Left cardiac atrium (tissue), 4 donors: ENCODE results near the gene NEURL1. TPM values are rescaled to one million over a fixed set of nuclear protein-coding genes. Genes with fewer than 3 reads are reported as not detected.
A peak's percentile ranks its signal among the peaks of the same experiment; 100 is the strongest.

Source experiments
- ATAC-seq, 2 donors: fragments of 200-7000 bp; cut with Tn5 transposase; one replicate each; pipeline ENCODE4 v1.9.1; 2020; ENCODE audit warnings: mild to moderate bottlenecking in 2 of 2, moderate library complexity in 2 of 2
- DNase-seq: peaks from one replicate; pipeline ENCODE4 v3.0.0-alpha.2; 2020
- intact Hi-C, 2 donors: fragments of 100-400 bp; cut with DNase I; formaldehyde crosslinking; loops; one replicate each; pipeline versions ENCODE4 v1.14.1 to v1.15.1; 2022 to 2023
- long read RNA-seq: library from polyadenylated mRNA; unstranded; transcript quantifications from one replicate; pipeline ENCODE4 v2.0.0, GENCODE V29; 2021
- total RNA-seq, 2 donors: library from RNA; stranded (reverse); fragmentation: NEBNext Ultra II Directional; extraction: Animal tissue kit (Norgen Biotek cat#: 25700); gene quantifications; one replicate each; pipeline ENCODE4 v1.2.1, GENCODE V29; 2021
- donor health status: DM: no; HTN: yes; CAD: no.
- donor health status: DM: no; HTN: yes; CAD: no; lungs with severe emphysema.
- donor health status: DM: yes; HTN: yes; CAD: no.
- donor health status: Dilated cardiomyopathy.

The NEURL1 gene
- total RNA-seq = under 1 TPM; 0.12 to 0.39 TPM
- long read RNA-seq, partial matches to known transcripts = 0 of 2 reads
- long read RNA-seq, other reads (novel, unspliced or antisense) = 2 of 2 reads

- DNase-seq = no peak
Measured at GRCh38 chr10:103493362-103493915, at the start of gene NEURL1. TSS of gene NEURL1 (plus strand) at chr10:103493705. CDS start at chr10:103494388, 683 bp downstream.

GRCh38 chr10:103444478-103444877 is 49.0 kb upstream of the NEURL1 start:
- DNase-seq (no peak), ATAC-seq (no peak)
- intact Hi-C loops = no loop called here

More at GRCh38 chr10:103493362-103493915, at the start of gene NEURL1:
- intact Hi-C loops = no loop called here
- peak; percentile 7 to 17 for ATAC-seq

- intact Hi-C loops = no loop called here
- no peak for ATAC-seq
Measured at GRCh38 chr10:103445366-103445765, 48.1 kb upstream of the NEURL1 start.

GRCh38 chr10:103445767-103446567 is 47.5 kb upstream of the NEURL1 start:
- peak; percentile 62 to 79 for ATAC-seq
- intact Hi-C loops = no loop called here
- DNase-seq = peak; percentile 90

More at GRCh38 chr10:103445366-103445765, 48.1 kb upstream of the NEURL1 start:
- no peak for DNase-seq

- DNase-seq = no peak
- intact Hi-C loops = no loop called here
Measured at GRCh38 chr10:103447187-103447586, 46.3 kb upstream of the NEURL1 start.

GRCh38 chr10:103448746-103449145 is 44.8 kb upstream of the NEURL1 start:
- intact Hi-C loops = no loop called here
- DNase-seq (peak; percentile 83), ATAC-seq (peak; percentile 15 to 55)

More at GRCh38 chr10:103447187-103447586, 46.3 kb upstream of the NEURL1 start:
- ATAC-seq = no peak

- peak; percentile 43 for DNase-seq
- intact Hi-C loops = no loop called here
- no peak for ATAC-seq
Measured at GRCh38 chr10:103449208-103450144, 44.0 kb upstream of the NEURL1 start.

- intact Hi-C loops = no loop called here
- DNase-seq (no peak), ATAC-seq (no peak)
Measured at GRCh38 chr10:103450201-103450695, 43.3 kb upstream of the NEURL1 start.

- ATAC-seq (peak; percentile 42 to 71), DNase-seq (peak; percentile 89)
- intact Hi-C loops = no loop called here
Measured at GRCh38 chr10:103451091-103451813, 42.3 kb upstream of the NEURL1 start.

- DNase-seq (peak; percentile 80), ATAC-seq (peak; percentile 79 to 81)
- intact Hi-C loops = no loop called here
Measured at GRCh38 chr10:103451831-103452505, 41.5 kb upstream of the NEURL1 start, which contains the start of gene CALHM2. TSS of gene CALHM2 (minus strand) at chr10:103452370. CDS start at chr10:103449941, 2,429 bp downstream.

- peak in 1 of 2 donors; percentile 0 for ATAC-seq
- intact Hi-C loops = no loop called here
- DNase-seq = peak; percentile 9
Measured at GRCh38 chr10:103452506-103453230, 40.8 kb upstream of the NEURL1 start.

GRCh38 chr10:103454026-103454425 is 39.5 kb upstream of the NEURL1 start:
- intact Hi-C loops = no loop called here
- ATAC-seq = no peak
- DNase-seq = no peak

- intact Hi-C loops = no loop called here
- DNase-seq (no peak), ATAC-seq (no peak)
Measured at GRCh38 chr10:103455235-103455634, 38.3 kb upstream of the NEURL1 start.

GRCh38 chr10:103456074-103456660 is 37.3 kb upstream of the NEURL1 start:
- intact Hi-C loops = no loop called here
- DNase-seq = no peak
- no peak for ATAC-seq

GRCh38 chr10:103457176-103457712 is 36.3 kb upstream of the NEURL1 start:
- intact Hi-C loops = no loop called here
- ATAC-seq (no peak), DNase-seq (no peak)

GRCh38 chr10:103457896-103458583 is 35.5 kb upstream of the NEURL1 start:
- intact Hi-C loops = no loop called here
- no peak for DNase-seq
- no peak for ATAC-seq
